Calu3 (cell line): Measurements from ENCODE around the gene NHLRC1. TPM values are rescaled to one million over a fixed set of nuclear protein-coding genes. Genes with fewer than 3 reads are reported as not detected.

Experiments
- BruUV-seq: library from RNA; stranded (reverse); fragments of 400-500 nt; replicated peaks from 2 replicates; lab custom pipeline; 2021; lab: Mats Ljungman, UMichigan
- CTCF ChIA-PET: fragments of 300-600 bp; sonication (Branson Sonifier 250); formaldehyde crosslinking; loops from one replicate; lab custom pipeline; 2022; ENCODE audit warnings: antibody characterized with exemption; lab: Charles Lee
- DNase-seq: peaks from one replicate; pipeline ENCODE4 v3.0.0; 2022
- H3K27ac Mint-ChIP-seq: one replicate; pipeline ENCODE4 v1.8.0; 2022; ENCODE audit warnings: mixed read lengths; ENCODE audit not compliant: unreplicated experiment
- H3K27me3 Mint-ChIP-seq: one replicate; pipeline ENCODE4 v1.8.0; 2022; ENCODE audit warnings: mixed read lengths; ENCODE audit not compliant: unreplicated experiment
- H3K36me3 Mint-ChIP-seq: one replicate; pipeline ENCODE4 v1.8.0; 2022; ENCODE audit warnings: mild to moderate bottlenecking, moderate library complexity, mixed read lengths; ENCODE audit not compliant: insufficient read depth, unreplicated experiment
- H3K4me1 Mint-ChIP-seq: one replicate; pipeline ENCODE4 v1.8.0; 2022; ENCODE audit warnings: mild to moderate bottlenecking, low read depth, mixed read lengths; ENCODE audit not compliant: unreplicated experiment
- H3K4me3 Mint-ChIP-seq: one replicate; pipeline ENCODE4 v1.8.0; 2022; ENCODE audit warnings: mild to moderate bottlenecking, low read depth, moderate library complexity, mixed read lengths; ENCODE audit not compliant: unreplicated experiment
- H3K9me3 Mint-ChIP-seq: one replicate; pipeline ENCODE4 v1.8.0; 2022; ENCODE audit warnings: low read depth, mixed read lengths; ENCODE audit not compliant: unreplicated experiment
- CTCF ChIP-seq: fragments of 200-600 bp; IDR thresholded peaks from one replicate; pipeline ENCODE4 v1.8.0; 2022; ENCODE audit warnings: antibody characterized with exemption; ENCODE audit not compliant: unreplicated experiment
- intact Hi-C: fragments of 100-400 bp; cut with micrococcal nuclease; formaldehyde crosslinking; loops from one replicate; pipeline ENCODE4 v1.10.0; 2022; ENCODE audit not compliant: unreplicated experiment
- total RNA-seq: library from RNA; stranded (reverse); gene quantifications from 2 replicates; pipeline ENCODE4 v1.2.3, GENCODE V29; 2022

Gene NHLRC1
- total RNA-seq, 1 experiment from 2014 or later, result 0.92 TPM

DNA sequence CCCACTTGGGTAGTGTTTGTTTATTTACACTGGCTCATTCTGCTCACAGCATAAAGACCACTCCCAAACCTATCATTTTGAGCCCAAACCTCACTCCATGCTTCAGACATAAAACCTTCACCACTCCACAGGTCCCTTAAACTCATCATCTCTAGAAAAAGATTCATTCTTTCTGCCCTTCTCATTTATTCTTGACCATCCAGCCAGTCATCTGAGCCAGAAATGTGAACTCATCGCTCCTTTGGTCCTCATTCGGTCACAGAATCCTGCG is 20.0 kb upstream of the NHLRC1 start:
- no peaks in the 10 kb centered on the region for H3K4me1 Mint-ChIP-seq
- no peak for TF ChIP-seq CTCF
- H3K27ac Mint-ChIP-seq, result no peak overlapping the region
- CTCF ChIA-PET, result no interaction called here
- no peaks in the 10 kb centered on the region for H3K9me3 Mint-ChIP-seq
- no peaks in the 10 kb centered on the region for H3K27me3 Mint-ChIP-seq
- no peak overlapping the region for H3K4me3 Mint-ChIP-seq
- DNase-seq, result no peak
- peaks cover 5% of the 10 kb centered on the region for H3K36me3 Mint-ChIP-seq
- intact Hi-C loops, result no loop called here
- BruUV-seq, result no TSS peak

DNA sequence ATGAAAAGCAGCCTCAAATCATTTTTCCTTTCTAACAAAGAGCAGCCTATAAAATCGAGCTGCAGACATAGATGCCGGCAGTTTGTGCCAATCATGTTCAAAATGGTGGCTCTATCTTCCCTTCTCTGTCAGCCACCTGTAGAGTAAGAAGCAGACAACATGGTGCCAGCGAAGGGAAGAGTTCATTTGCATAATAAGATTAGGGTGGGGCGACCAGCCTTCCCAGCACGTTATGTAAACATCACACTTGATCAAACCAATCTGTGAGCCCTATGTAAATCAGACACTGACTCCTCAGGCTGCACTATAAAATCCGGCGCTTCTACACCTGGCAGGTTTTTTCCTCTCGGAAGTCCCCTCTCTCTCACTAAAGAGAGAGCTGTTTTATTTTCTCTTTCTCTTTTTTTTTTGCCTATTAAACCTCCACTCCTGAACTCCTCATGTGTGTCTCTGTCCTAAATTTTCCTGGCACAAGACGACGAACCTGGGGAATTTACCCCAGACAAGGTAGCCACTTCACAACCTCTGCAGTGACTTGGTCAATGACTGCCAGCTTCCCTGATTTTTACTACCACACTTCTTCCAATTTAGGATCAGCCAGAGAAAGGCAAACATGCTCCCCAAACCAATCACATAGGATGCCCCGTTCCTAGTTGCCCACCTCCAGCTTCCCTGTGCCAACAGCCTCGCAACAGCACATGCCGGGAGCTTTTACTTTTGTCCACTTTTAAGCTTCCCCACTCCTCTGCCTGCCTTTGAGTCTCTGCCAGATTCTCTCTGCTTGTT is 19.5 kb upstream of the NHLRC1 start:
- BruUV-seq, result no TSS peak
- Mint-ChIP-seq H3K27ac (no peak overlapping the region), H3K9me3 (no peaks in the 10 kb centered on the region), H3K4me1 (no peaks in the 10 kb centered on the region), H3K27me3 (no peaks in the 10 kb centered on the region), H3K36me3 (peaks cover 5% of the 10 kb centered on the region), H3K4me3 (no peak overlapping the region)
- no peak for TF ChIP-seq CTCF
- CTCF ChIA-PET, result no interaction called here
- no peak for DNase-seq
- intact Hi-C loops, result no loop called here

DNA sequence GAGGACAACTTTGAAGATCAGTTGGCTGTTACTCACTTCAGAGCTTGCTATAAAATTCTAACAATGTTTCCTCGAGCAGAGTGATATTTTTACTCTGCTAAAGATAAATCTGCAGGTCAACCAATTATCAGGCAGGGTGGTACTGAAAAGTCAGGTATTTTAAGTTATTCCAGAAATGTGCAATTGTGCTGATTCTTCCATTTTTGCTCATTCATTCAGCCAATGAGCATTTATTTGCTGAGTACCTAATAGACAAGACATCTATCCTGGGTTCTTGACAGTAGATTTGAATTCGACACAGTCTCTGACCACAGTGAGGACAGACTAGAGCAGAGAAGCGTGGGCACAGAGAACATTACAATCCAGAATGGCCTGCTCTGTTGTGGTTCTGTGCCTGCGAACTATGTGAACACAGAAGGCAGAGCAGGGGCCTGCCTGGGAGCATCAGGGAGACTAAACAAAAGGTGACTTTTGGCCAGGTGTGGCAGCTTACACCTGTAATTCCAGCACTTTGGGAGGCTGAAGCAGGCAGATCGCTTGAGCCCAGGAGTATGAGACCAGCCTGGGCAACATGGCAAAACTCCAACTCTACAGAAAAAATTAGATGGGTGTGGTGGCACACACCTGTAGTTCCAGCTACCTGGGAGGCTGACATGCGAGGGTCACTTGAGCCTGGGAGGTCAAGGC is 17.6 kb upstream of the NHLRC1 start:
- no peaks in the 10 kb centered on the region for H3K27me3 Mint-ChIP-seq
- H3K4me1 Mint-ChIP-seq, result no peaks in the 10 kb centered on the region
- H3K36me3 Mint-ChIP-seq, result peaks cover 5% of the 10 kb centered on the region
- no TSS peak for BruUV-seq
- H3K9me3 Mint-ChIP-seq, result no peaks in the 10 kb centered on the region
- DNase-seq, result no peak
- TF ChIP-seq CTCF, result no peak
- CTCF ChIA-PET, result no interaction called here
- no peak overlapping the region for H3K27ac Mint-ChIP-seq
- no peak overlapping the region for H3K4me3 Mint-ChIP-seq
- intact Hi-C loops, result no loop called here

DNA sequence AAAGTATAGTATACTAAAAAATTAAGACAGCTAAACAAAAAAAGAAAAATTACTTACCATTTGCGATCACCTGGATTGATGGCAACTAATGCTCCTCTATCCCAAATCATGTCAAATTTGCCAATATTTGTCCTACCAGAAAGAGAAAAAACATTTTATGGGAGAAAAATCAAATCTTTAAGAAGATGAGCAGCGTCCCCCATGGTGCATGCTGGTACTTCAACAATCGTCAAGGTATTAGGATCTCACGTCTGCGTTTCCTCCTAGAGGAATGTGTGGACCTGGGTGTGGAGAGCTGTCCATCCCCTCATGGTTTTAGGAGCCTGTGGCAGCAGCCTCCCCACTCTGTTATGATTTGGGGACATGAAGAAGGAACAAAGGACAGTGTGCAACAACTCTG is 16.4 kb upstream of the NHLRC1 start:
- no peaks in the 10 kb centered on the region for H3K9me3 Mint-ChIP-seq
- TF ChIP-seq CTCF, result no peak
- intact Hi-C loops, result no loop called here
- no peaks in the 10 kb centered on the region for H3K4me1 Mint-ChIP-seq
- CTCF ChIA-PET, result no interaction called here
- no peak for DNase-seq
- H3K4me3 Mint-ChIP-seq, result no peak overlapping the region
- no peak overlapping the region for H3K27ac Mint-ChIP-seq
- no peaks in the 10 kb centered on the region for H3K27me3 Mint-ChIP-seq
- no TSS peak for BruUV-seq
- peaks cover 5% of the 10 kb centered on the region for H3K36me3 Mint-ChIP-seq
